Uterus (tissue), 4 donors: ENCODE measurements around the gene JMJD6. TPM values are rescaled to one million over a fixed set of nuclear protein-coding genes. Genes with fewer than 3 reads are reported as not detected.

Source experiments
- DNase-seq, 2 donors: peaks; one replicate each; pipeline ENCODE4 v3.0.0-alpha.2; 2019 to 2020
- H3K27ac ChIP-seq, 2 donors: fragments of 200-600 bp; sonication (generic); 1 replicate in 1 of 2; 2 replicates in 1 of 2; pipeline ENCODE4 v1.5.1; 2016 to 2018
- H3K27me3 ChIP-seq, 2 donors: fragments of 200-600 bp; sonication (generic); one replicate each; pipeline ENCODE4 v1.5.1; 2018 to 2019; ENCODE audit warnings: control low read depth in 1 of 2
- H3K36me3 ChIP-seq, 2 donors: fragments of 200-600 bp; sonication (generic); one replicate each; pipeline ENCODE4 v1.5.1; 2019; ENCODE audit warnings: control low read depth in 1 of 2
- H3K4me1 ChIP-seq, 2 donors: fragments of 200-600 bp; sonication (generic); one replicate each; pipeline ENCODE4 v1.5.1; 2018 to 2019; ENCODE audit warnings: control low read depth in 1 of 2
- H3K4me3 ChIP-seq, 2 donors: fragments of 200-600 bp; sonication (generic); 1 replicate in 1 of 2; 2 replicates in 1 of 2; pipeline ENCODE4 v1.5.1; 2018 to 2019; ENCODE audit warnings: mild to moderate bottlenecking in 1 of 2
- H3K9me3 ChIP-seq, 2 donors: fragments of 200-600 bp; sonication (generic); one replicate each; pipeline ENCODE4 v1.5.1; 2019; ENCODE audit warnings: control low read depth in 1 of 2
- CTCF ChIP-seq, 4 experiments: fragments of 200-600 bp in 2 of 4; fragments of 450-650 bp in 2 of 4; sonication (generic) in 2 of 4; IDR thresholded peaks; one replicate each; pipeline ENCODE4 v1.5.1; 2016 to 2019; ENCODE audit warnings: antibody characterized with exemption in 4 of 4, mild to moderate bottlenecking in 2 of 4, moderate library complexity in 1 of 4
- POLR2A ChIP-seq, 2 donors: fragments of 450-650 bp; IDR thresholded peaks; one replicate each; pipeline ENCODE4 v1.6.1; 2016; ENCODE audit warnings: antibody characterized with exemption in 2 of 2, mild to moderate bottlenecking in 1 of 2, moderate library complexity in 1 of 2
- intact Hi-C: fragments of 100-400 bp; cut with DNase I; formaldehyde crosslinking; loops from one replicate; pipeline ENCODE4 v1.15.1; 2023; ENCODE audit warnings: low total_unique reads
- total RNA-seq, 4 donors: library from RNA; depleted of rRNA in 3 of 4; stranded (reverse); fragments of >200 nt in 3 of 4; gene quantifications; one replicate each; pipeline versions ENCODE4 v1.1.0 to v1.2.4, GENCODE V29; 2014 to 2023
- donor health status: DM: yes; HTN: yes; CAD: no.

Gene JMJD6
- total RNA-seq, 4 donors from 2014 or later = 5.9 to 40.8 (median 21.2) TPM

DNA sequence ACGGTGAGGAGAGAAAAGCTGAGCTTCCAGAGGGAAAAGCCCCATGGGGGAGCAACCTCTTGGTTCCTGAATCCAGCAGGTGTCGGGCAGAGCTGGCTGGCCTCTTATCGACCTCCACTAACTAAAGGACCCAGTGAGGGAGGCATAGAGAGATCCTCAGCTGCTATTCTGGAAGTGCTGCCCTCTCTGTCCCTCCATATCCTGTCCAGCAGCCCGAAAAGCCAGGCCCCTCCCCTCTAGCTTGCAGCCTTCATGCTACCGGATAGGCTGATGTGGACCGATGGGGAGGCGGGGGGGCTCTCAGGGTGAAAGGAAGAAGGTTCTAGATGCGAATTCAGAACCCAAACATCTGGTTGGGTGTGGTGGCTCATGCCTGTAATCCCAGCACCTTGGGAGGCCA lies 40.6 kb downstream of the JMJD6 start:
- H3K27me3 ChIP-seq = no peaks in the 10 kb centered on the region
- TF ChIP-seq POLR2A (IDR thresholded peaks at IDR 0.05) (no peak), CTCF (IDR thresholded peaks at IDR 0.05) (no peak)
- intact Hi-C loops = no loop called here
- peak overlapping the region; percentile 83 to 90 for H3K27ac ChIP-seq
- peaks cover 21 to 39% of the 10 kb centered on the region in 2 donors for H3K4me1 ChIP-seq
- no peaks in the 10 kb centered on the region for H3K36me3 ChIP-seq
- no peak for DNase-seq
- H3K9me3 ChIP-seq = no peaks in the 10 kb centered on the region
- H3K4me3 ChIP-seq = no peak overlapping the region

DNA sequence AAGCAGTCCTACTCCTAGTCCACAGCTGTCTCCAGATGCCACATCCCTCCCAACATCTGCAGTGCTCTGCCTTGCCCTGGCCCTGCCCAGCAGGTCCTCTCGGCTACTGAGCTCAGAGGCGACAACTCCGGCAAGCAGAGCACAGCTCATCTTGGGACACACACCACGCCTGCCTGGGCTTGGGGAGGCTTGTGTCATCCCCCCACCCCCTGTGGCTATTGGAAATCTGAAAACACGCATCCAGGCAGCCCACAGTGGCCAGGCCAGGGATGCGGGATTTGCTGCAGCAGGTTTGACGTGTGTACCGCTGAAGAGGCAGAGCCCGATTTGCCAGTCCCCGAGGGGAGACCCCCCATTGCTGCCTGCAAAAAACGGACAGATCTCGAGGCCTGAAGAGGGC lies 41.0 kb downstream of the JMJD6 start:
- peak overlapping the region; percentile 83 to 90 for H3K27ac ChIP-seq
- no peak for TF ChIP-seq POLR2A (IDR thresholded peaks at IDR 0.05)
- no peak for TF ChIP-seq CTCF (IDR thresholded peaks at IDR 0.05)
- intact Hi-C loops = no loop called here
- no peak overlapping the region for H3K4me3 ChIP-seq
- H3K27me3 ChIP-seq = no peaks in the 10 kb centered on the region
- DNase-seq = no peak
- no peaks in the 10 kb centered on the region for H3K9me3 ChIP-seq
- no peaks in the 10 kb centered on the region for H3K36me3 ChIP-seq
- peaks cover 23 to 42% of the 10 kb centered on the region in 2 donors for H3K4me1 ChIP-seq

- DNase-seq = no peak
- H3K27me3 ChIP-seq = no peaks in the 10 kb centered on the region
- H3K9me3 ChIP-seq = no peaks in the 10 kb centered on the region
- TF ChIP-seq CTCF (IDR thresholded peaks at IDR 0.05) (no peak), POLR2A (IDR thresholded peaks at IDR 0.05) (no peak)
- intact Hi-C loops = loop anchor here (5.0 kb wide), 1 partner anchor 33 kb away; no protein-coding TSS in a partner anchor
- no peaks in the 10 kb centered on the region for H3K36me3 ChIP-seq
- H3K27ac ChIP-seq = peak overlapping the region; percentile 83 to 90
- H3K4me3 ChIP-seq = no peak overlapping the region
- H3K4me1 ChIP-seq = peaks cover 23 to 42% of the 10 kb centered on the region in 2 donors
Measured at GRCh38 chr17:76684756-76685155, 41.6 kb downstream of the JMJD6 start.

- Histone ChIP-seq H3K36me3 (no peaks in the 10 kb centered on the region), H3K27me3 (no peaks in the 10 kb centered on the region), H3K27ac (peak overlapping the region; percentile 87 to 90), H3K4me3 (no peak overlapping the region), H3K9me3 (no peaks in the 10 kb centered on the region), H3K4me1 (peaks cover 23 to 39% of the 10 kb centered on the region in 2 donors)
- TF ChIP-seq CTCF (IDR thresholded peaks at IDR 0.05) (no peak), POLR2A (IDR thresholded peaks at IDR 0.05) (no peak)
- intact Hi-C loops = loop anchor here (5.0 kb wide), 1 partner anchor 33 kb away; no protein-coding TSS in a partner anchor
- no peak for DNase-seq
Measured at GRCh38 chr17:76683921-76684745, 42.3 kb downstream of the JMJD6 start.

DNA sequence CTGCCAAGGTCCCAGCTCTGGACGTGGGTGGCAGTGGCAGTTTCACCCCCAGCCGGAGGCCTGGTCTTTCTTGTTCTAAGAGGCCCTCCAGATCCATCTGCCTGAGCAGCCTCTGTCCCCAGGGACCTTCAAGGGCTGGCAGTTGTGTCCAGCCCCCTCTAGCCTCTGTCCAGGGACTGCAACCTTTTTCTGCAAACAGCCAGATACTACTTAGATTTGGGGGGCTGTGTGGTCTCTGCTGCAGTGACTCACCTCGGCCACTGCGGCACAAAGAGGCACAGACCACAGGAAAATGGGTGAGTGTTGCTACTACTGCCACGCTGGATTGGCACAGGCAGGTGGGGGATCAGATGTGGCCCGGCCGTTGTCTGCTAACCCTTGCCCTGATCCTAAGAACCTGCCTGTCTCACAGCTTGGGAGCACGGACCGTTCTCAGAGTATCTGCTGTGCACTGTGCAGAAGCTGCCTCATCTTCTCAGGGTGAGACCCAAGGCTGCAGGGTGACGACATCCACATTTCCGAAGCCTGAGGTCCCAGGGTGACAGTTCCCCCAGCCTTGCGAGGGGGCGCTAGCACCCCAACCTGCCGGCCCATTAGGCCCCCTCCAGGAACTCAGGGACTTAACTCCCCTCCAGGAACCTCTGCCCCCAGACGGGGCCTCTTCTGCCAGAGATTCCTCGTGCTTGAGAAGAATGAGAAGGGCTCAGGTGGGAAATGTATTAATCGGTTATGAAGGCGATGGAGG lies 43.2 kb downstream of the JMJD6 start:
- DNase-seq = no peak
- Histone ChIP-seq H3K36me3 (no peaks in the 10 kb centered on the region), H3K9me3 (no peaks in the 10 kb centered on the region), H3K4me1 (peaks cover 23 to 37% of the 10 kb centered on the region in 2 donors), H3K4me3 (no peak overlapping the region), H3K27me3 (no peaks in the 10 kb centered on the region), H3K27ac (peak overlapping the region; percentile 87 to 90)
- no peak for TF ChIP-seq CTCF (IDR thresholded peaks at IDR 0.05)
- no peak for TF ChIP-seq POLR2A (IDR thresholded peaks at IDR 0.05)
- intact Hi-C loops = loop anchor here (5.0 kb wide), 1 partner anchor 34 kb away; no protein-coding TSS in a partner anchor
